ENCODE measurements around the gene HEATR3.

DNA sequence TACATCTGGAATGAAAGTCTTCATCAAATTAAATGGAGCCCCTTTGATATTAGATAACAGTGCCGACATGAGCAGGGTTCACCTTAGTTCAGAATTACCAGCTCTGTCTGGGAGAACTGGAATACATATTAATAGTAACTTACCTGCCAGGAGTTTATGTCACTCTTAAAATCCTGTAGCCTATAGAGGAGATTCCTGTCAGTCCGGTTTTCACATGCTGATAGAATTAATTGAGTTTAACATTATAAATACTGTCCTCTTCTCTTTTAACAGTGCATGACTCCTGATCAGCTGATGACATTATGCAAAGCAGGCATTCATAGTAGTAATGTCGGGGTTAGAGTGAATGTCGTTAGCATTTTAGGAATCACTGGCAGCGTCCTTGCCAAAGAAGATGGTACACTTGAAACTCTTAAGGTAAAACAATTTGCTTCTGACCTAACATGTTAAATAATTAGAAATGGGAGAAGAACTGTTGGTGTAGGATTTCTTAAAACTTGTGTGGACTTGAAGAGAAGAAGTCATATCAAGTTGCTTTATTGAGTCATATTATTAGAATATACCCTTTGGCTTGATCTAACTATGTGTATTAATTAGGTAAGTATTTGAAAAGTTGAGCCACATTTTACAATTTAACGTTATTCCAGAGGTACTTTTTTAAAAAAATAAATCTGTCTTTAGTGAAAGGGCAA, 34.3 kb downstream of the HEATR3 start:
- TF ChIP-seq, protein P1, sequence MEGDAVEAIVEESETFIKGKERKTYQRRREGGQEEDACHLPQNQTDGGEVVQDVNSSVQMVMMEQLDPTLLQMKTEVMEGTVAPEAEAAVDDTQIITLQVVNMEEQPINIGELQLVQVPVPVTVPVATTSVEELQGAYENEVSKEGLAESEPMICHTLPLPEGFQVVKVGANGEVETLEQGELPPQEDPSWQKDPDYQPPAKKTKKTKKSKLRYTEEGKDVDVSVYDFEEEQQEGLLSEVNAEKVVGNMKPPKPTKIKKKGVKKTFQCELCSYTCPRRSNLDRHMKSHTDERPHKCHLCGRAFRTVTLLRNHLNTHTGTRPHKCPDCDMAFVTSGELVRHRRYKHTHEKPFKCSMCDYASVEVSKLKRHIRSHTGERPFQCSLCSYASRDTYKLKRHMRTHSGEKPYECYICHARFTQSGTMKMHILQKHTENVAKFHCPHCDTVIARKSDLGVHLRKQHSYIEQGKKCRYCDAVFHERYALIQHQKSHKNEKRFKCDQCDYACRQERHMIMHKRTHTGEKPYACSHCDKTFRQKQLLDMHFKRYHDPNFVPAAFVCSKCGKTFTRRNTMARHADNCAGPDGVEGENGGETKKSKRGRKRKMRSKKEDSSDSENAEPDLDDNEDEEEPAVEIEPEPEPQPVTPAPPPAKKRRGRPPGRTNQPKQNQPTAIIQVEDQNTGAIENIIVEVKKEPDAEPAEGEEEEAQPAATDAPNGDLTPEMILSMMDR (IDR thresholded peaks at IDR 0.05; ENCODE audit: low read depth, low read length, poor library complexity, severe bottlenecking) = no peak
- no peak for TF ChIP-seq EZH2phosphoT487 (IDR thresholded peaks at IDR 0.05; ENCODE audit: borderline replicate concordance, low read length)

Measured in DOHH2 (cell line).